ENCODE measurements around the gene ZNF408.
A peak's percentile ranks its signal among the peaks of the same experiment; 100 is the strongest.
"Not testable (repeated sequence)": the region's sequence is repeated elsewhere in the genome, so short reads cannot be mapped to it uniquely, and the experiment has no call there.

ZNF408 gene

GRCh38 chr11:46700241-46701077 lies at the start of gene ZNF408, which contains the start of gene ARHGAP1:
Gene ZNF408 (plus strand): TSS chr11:46701031. CDS start chr11:46701048, 17 bp downstream.
Gene ARHGAP1 (minus strand): TSS chr11:46700619. CDS start chr11:46696107, 4,512 bp downstream.
- DNase-seq, result peak; percentile 99

DNA sequence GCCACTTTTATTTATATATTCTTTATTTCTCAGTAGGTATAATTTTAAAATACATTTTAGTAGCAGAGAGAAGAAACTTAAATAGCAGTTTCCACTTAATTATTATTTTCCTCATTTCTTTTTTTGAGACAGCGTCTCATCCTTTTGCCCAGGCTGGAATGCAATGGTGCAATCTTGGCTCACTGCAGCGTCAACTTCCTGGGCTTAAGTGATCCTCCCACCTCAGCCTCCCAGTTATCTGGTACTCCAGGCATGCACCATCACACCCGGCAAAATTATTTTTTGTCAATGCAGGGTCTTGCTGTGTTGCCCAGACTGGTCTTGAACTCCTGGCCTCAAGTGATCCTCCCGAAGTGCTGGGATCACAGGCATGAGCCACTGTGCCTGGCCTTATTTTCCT lies 45.2 kb upstream of the ZNF408 start:
- no peak for DNase-seq

DNA sequence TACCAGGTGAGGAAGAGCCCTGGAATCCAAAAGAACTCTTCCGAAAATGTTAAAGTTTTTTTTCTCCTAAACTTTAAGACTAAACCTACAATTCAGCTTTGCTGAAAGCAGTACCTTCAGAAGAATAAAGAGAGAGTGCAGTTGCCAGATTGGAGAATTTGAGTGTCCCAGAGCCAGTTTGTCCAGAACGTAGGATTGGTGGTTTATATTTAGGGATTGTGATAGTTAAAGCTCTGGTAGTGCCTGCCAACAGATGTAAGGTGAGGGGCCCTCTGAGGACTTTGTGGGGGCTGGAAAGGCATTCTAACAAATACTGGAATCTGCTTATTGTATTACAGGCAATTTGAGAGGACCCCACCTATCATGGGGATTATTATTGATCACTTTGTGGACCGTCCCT lies 43.6 kb upstream of the ZNF408 start:
- no peak for DNase-seq

- DNase-seq, result no peak
These were observed 42.6 kb upstream of the ZNF408 start for GRCh38 chr11:46658259-46658658.

GRCh38 chr11:46659908-46660307 lies 40.9 kb upstream of the ZNF408 start:
- no peak for DNase-seq

GRCh38 chr11:46661836-46662235 lies 39.0 kb upstream of the ZNF408 start:
- DNase-seq, result no peak

DNA sequence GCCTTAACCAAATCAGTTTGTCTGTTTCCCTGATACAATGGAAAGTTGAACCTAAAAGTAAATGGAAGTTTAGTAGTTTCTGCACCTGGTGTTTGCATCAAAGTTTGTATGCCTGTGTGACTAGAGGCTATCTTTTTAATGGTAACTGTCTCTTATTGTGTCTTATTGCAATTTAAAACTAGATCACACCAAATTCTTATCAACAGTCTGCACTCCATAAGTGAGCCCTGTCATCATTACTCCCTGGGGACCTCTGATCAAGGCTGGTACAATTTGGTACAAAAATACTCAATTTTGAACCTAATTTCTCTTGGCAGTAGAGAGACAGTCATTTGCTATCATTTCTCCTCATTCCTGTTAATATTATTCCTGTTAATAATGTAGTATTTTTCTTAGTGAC lies 38.5 kb upstream of the ZNF408 start:
- no peak for DNase-seq

GRCh38 chr11:46663277-46663940 lies 37.4 kb upstream of the ZNF408 start:
- DNase-seq, result no peak

DNA sequence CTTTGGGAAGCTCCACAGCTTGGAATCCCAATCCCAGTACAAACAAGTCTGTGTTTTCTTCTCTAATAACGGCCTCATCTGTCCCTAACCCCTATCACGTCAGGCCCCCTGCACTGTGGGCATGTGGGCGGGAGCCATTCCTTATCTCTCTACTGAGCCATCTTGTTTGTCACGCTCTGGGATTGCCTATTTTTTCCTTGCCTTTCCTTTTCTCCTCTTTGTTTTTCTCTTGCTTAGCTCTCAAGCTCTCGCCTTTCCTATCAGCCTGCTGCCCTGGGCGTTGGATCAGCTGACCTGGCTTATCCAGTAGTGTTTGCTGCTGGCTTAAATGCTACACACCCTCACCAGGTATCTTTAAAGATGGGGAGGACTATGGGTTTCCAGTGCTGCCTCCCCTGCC lies 36.2 kb upstream of the ZNF408 start:
- DNase-seq, result no peak

GRCh38 chr11:46665356-46665755 lies 35.5 kb upstream of the ZNF408 start:
- no peak for DNase-seq

DNA sequence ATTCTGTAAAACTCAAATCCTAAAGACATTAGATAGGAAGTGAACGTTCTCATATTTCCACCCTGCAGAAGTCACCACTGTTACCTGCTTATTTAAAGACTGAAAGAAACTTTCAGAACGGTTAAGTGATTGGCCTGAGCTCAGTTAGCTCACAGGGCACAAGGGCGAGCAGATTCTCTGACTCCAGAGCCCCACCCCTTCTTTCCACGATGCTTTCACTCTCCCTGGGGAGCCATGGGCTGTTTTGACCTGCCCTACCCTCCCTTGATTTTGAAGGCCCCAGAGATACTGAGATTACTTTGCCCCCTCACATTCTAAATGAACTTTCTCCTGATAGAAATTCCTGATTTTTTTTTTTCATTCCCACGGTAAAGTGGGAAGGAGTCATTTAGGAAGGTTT lies 34.3 kb upstream of the ZNF408 start:
- DNase-seq, result no peak

DNA sequence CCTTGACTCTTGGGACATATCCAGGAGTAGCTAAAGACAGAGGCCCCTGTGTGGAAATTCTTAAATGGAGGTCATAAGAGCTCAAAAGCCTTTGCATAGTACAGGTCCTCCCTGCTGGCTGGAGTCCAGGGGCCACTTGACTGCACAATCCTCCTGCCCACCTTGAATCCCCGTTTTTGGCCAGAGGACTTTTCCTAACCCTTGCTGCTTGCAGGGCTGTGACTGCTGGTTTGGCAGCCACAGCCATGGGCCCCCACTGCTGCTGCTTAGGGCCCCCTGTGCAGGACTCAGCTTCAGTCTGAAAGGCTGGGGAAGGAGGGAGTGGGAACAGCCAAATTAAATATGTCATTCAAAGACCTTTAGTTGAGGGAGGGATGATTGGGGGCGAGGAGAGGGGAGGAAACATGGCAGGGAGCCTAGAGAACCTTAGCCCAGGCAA lies 33.8 kb upstream of the ZNF408 start:
- DNase-seq, result no peak

GRCh38 chr11:46668480-46669085 lies 32.2 kb upstream of the ZNF408 start:
- DNase-seq, result no peak

GRCh38 chr11:46669711-46670139 lies 31.1 kb upstream of the ZNF408 start:
- DNase-seq, result no peak

DNA sequence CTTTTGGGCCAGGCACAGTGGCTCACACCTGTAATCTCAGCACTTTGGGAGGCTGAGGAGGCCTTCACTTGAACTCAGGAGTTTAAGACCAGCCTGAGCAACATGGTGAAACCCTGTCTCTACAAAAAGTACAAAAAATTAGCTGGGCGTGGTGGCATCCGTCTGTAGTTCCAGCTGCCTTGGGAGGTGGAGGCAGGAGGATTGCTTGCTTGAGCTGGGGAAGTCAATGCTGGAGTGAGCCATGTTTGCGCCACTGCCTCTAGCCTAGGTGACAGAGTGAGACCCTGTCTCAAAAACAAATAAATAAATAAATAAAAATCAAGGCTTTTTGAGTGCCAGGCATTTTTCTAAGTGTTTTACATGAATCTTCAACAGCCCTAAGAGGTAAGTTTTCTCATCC lies 30.3 kb upstream of the ZNF408 start:
- DNase-seq, result not testable (repeated sequence)

- DNase-seq, result no peak
These were observed 28.9 kb upstream of the ZNF408 start for GRCh38 chr11:46671958-46672315.

GRCh38 chr11:46672381-46672839 lies 28.4 kb upstream of the ZNF408 start:
- DNase-seq, result no peak

- DNase-seq, result no peak
These were observed 26.9 kb upstream of the ZNF408 start for GRCh38 chr11:46673713-46674462.

DNA sequence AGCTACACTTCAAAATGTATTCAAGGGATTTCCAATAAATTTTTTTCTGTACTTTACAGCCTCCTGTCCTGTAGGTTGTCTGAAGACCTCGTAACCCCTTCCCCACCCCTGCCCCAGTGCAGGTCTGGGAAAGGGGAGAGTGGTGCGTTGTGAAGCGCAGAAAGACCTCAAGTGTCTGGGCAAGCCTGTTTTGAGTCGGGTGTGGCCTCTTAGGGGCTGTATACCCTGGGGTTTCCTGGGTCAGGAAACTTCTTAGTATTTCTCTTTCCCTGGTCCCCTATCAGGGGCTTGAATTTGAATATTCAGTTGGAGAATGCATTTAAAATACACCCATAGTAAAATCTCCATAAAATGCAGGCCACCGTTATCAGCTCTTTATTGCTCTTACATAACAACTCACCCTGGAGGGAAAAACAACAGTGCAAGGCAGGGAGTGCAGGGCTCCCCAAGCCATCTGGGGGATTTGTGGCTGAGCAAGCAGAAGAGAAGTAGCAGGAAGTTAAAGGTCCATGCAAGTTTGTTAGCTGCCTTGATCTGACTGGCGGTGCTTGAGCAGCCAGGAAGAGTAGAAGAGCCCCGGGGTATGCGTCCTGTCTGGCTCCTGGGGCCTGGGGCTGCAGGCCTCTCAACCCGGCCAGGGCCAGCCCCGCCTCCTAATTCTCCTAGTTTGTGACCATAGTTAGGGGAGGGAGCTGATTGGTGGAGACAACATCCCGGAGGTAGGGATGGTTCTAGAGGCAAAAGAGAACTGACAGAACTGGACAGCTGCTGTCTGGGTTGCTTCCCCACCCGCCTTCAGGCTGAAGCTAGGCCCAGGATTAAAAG lies 26.2 kb upstream of the ZNF408 start:
- DNase-seq, result peak; percentile 14

DNA sequence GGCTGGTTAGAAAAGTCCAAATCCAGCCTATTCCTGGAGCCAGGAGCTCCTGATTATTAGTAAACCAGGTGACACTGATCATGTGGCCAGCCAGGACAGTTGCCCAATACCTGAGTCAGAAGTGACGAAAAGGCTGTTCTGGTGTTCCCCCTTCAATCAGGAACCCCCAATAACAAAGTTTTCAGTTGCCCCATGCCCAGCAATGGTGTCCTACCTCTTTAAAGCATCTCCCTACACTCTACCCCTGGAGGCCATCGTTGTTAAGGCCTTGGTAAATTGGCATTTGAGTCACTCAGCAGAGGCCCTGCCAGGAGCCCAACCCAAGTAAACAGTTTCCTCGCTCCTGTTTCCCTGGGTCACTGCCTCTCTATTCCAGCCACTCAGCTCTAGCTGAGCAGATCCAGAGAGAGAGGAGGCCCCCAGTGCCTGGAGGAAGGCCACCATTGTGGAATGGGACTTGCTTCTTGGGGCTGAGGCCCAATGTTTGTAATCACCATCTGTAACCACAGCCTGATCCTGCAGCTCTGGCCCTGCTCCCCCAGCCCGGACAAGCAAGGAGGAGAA lies 25.5 kb upstream of the ZNF408 start:
- no peak for DNase-seq

- no peak for DNase-seq
These were observed 24.9 kb upstream of the ZNF408 start for GRCh38 chr11:46675949-46676348.

Data from activated effector memory CD4-positive, alpha-beta T cell treated with Interleukin-2 at 50 U/mL for 16 hours (primary cell).